IgD-negative memory B cell (primary cell): Measurements from ENCODE around the gene NAALADL2. TPM values are rescaled to one million over a fixed set of nuclear protein-coding genes. Genes with fewer than 3 reads are reported as not detected.

ENCODE experiments used
- H3K27ac Mint-ChIP-seq, 3 donors: one replicate each; pipeline ENCODE4 v1.8.0; 2020 to 2022; ENCODE audit warnings: mild to moderate bottlenecking in 3 of 3, mixed read lengths in 3 of 3, moderate library complexity in 1 of 3
- H3K27me3 Mint-ChIP-seq: one replicate; pipeline ENCODE4 v1.8.0; 2021; ENCODE audit warnings: mixed read lengths
- H3K36me3 Mint-ChIP-seq: one replicate; pipeline ENCODE4 v1.8.0; 2020; ENCODE audit warnings: mild to moderate bottlenecking, mixed read lengths
- H3K4me1 Mint-ChIP-seq, 3 donors: one replicate each; pipeline ENCODE4 v1.8.0; 2020 to 2022; ENCODE audit warnings: mixed read lengths in 3 of 3, mild to moderate bottlenecking in 1 of 3
- H3K4me3 Mint-ChIP-seq, 4 donors: one replicate each; pipeline ENCODE4 v1.8.0; 2020 to 2022; ENCODE audit warnings: mild to moderate bottlenecking in 4 of 4, mixed read lengths in 4 of 4, moderate library complexity in 3 of 4
- H3K9me3 Mint-ChIP-seq, 3 donors: one replicate each; pipeline ENCODE4 v1.8.0; 2020 to 2021; ENCODE audit warnings: mixed read lengths in 3 of 3, mild to moderate bottlenecking in 1 of 3
- polyA plus RNA-seq: library from polyadenylated mRNA; unstranded; fragments of 300-500 nt; fragmentation: Illumina TruSeq; gene quantifications from one replicate; pipeline ENCODE4 v1.2.3, GENCODE V29; 2021

The NAALADL2 gene
- polyA plus RNA-seq, 1 donor from 2014 or later: not detected

DNA sequence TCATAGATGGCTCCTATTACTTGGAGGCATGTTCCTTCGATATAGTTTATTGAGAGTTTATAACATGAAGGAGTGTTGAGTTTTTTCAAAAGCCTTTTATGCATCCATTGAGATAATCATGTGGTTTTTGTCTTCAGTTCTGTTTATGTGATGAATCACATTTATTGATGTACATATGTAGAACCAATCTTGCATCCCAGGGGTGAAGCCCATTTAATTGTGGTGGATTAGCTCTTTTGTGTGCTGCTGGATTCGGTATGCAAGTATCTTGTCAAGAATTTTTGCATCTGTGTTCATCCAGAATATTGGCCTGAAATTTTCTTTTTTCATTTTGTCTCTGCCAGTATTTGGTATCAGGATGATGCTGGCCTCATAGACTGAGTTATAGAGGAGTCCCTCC lies 81.0 kb downstream of the NAALADL2 start:
- Mint-ChIP-seq H3K36me3 (no peaks in the 10 kb centered on the region), H3K4me3 (no peak overlapping the region), H3K27ac (no peak overlapping the region), H3K9me3 (peaks cover 2 to 13% (median 5%) of the 10 kb centered on the region in 3 donors), H3K27me3 (no peaks in the 10 kb centered on the region), H3K4me1 (no peaks in the 10 kb centered on the region)

- no peaks in the 10 kb centered on the region for H3K27me3 Mint-ChIP-seq
- peaks cover 1 to 13% (median 3%) of the 10 kb centered on the region in 3 donors for H3K9me3 Mint-ChIP-seq
- H3K4me1 Mint-ChIP-seq: no peaks in the 10 kb centered on the region
- no peak overlapping the region for H3K27ac Mint-ChIP-seq
- no peak overlapping the region for H3K4me3 Mint-ChIP-seq
- no peaks in the 10 kb centered on the region for H3K36me3 Mint-ChIP-seq
Observed at GRCh38 chr3:174945276-174945675, 86.1 kb downstream of the NAALADL2 start.

- Mint-ChIP-seq H3K4me3 (no peak overlapping the region), H3K36me3 (no peaks in the 10 kb centered on the region), H3K27ac (no peak overlapping the region), H3K27me3 (no peaks in the 10 kb centered on the region), H3K4me1 (no peaks in the 10 kb centered on the region), H3K9me3 (peaks cover 0 to 8% (median 1%) of the 10 kb centered on the region in 3 donors)
Observed at GRCh38 chr3:174945951-174946350, 86.8 kb downstream of the NAALADL2 start.

- no peak overlapping the region for H3K4me3 Mint-ChIP-seq
Observed at GRCh38 chr3:174949523-174949922, 90.4 kb downstream of the NAALADL2 start.

GRCh38 chr3:174951034-174951433 lies 91.9 kb downstream of the NAALADL2 start:
- Mint-ChIP-seq H3K27me3 (no peaks in the 10 kb centered on the region), H3K36me3 (no peaks in the 10 kb centered on the region), H3K4me3 (no peak overlapping the region), H3K27ac (no peak overlapping the region), H3K4me1 (no peaks in the 10 kb centered on the region), H3K9me3 (peaks cover 0 to 7% (median 1%) of the 10 kb centered on the region in 3 donors)

More at GRCh38 chr3:174949523-174949922, 90.4 kb downstream of the NAALADL2 start:
- H3K27ac Mint-ChIP-seq: no peak overlapping the region
- no peaks in the 10 kb centered on the region for H3K27me3 Mint-ChIP-seq
- peaks cover 0 to 7% (median 1%) of the 10 kb centered on the region in 3 donors for H3K9me3 Mint-ChIP-seq
- no peaks in the 10 kb centered on the region for H3K36me3 Mint-ChIP-seq
- no peaks in the 10 kb centered on the region for H3K4me1 Mint-ChIP-seq

GRCh38 chr3:174951498-174952005 lies 92.4 kb downstream of the NAALADL2 start:
- peaks cover 0 to 7% (median 1%) of the 10 kb centered on the region in 3 donors for H3K9me3 Mint-ChIP-seq
- H3K4me3 Mint-ChIP-seq: no peak overlapping the region
- no peaks in the 10 kb centered on the region for H3K27me3 Mint-ChIP-seq
- H3K27ac Mint-ChIP-seq: no peak overlapping the region
- H3K36me3 Mint-ChIP-seq: no peaks in the 10 kb centered on the region
- no peaks in the 10 kb centered on the region for H3K4me1 Mint-ChIP-seq

- H3K9me3 Mint-ChIP-seq: peaks cover 0 to 7% (median 1%) of the 10 kb centered on the region in 3 donors
- H3K27me3 Mint-ChIP-seq: no peaks in the 10 kb centered on the region
- H3K36me3 Mint-ChIP-seq: no peaks in the 10 kb centered on the region
- no peak overlapping the region for H3K4me3 Mint-ChIP-seq
- no peaks in the 10 kb centered on the region for H3K4me1 Mint-ChIP-seq
- H3K27ac Mint-ChIP-seq: no peak overlapping the region
Observed at GRCh38 chr3:174953068-174953467, 93.9 kb downstream of the NAALADL2 start.

DNA sequence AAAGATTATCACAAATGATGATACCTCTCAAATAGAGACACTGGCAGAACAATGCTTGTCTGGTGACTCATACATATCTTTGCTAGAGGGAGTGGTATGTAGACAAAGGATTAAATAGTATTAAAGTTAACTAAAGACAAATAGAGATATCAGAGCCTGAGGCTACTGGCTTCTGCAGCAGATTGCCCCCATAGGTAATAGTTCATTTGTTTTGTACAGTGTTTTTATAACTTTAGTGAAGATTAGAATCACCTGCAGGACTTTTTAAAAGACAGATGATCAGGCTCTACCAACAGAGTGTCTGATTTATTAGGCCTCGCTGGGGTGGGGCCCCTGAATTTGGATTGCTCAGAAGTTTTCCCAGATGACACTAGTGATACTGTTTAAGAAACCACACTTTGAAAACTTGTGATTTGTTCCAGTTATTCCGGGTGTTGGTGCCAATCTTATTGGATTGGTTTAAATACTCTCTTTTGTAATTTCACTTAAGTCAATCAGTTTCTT lies 96.4 kb downstream of the NAALADL2 start:
- no peak overlapping the region for H3K4me3 Mint-ChIP-seq
- H3K4me1 Mint-ChIP-seq: no peaks in the 10 kb centered on the region
- H3K27me3 Mint-ChIP-seq: no peaks in the 10 kb centered on the region
- H3K9me3 Mint-ChIP-seq: peaks cover 0 to 3% (median 0%) of the 10 kb centered on the region in 3 donors
- no peaks in the 10 kb centered on the region for H3K36me3 Mint-ChIP-seq
- no peak overlapping the region for H3K27ac Mint-ChIP-seq

GRCh38 chr3:174957081-174957480 lies 97.9 kb downstream of the NAALADL2 start:
- Mint-ChIP-seq H3K27me3 (no peaks in the 10 kb centered on the region), H3K4me3 (no peak overlapping the region), H3K4me1 (no peaks in the 10 kb centered on the region), H3K9me3 (peaks cover 0 to 3% (median 0%) of the 10 kb centered on the region in 3 donors), H3K36me3 (no peaks in the 10 kb centered on the region), H3K27ac (no peak overlapping the region)

DNA sequence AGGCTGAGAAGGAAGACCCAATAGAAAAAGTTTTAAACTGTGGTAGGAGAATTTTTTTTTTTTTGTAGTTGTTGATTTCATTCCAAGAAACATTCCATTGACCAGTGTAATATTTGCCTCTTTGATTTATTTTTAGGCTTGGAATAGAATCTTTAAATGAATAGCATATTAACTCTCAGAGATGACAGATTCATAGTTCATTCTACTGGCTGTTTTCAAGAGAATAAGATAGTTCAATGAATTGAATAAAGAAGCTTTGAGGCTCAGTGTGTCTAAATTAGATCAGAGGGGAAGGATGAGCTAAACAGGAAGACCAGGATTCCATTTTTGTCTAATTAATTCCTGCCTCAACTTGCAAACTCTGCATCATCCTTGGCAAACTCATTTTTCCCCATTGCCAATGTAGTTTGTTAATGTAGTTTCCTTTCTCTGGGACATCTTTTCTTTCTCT lies 98.4 kb downstream of the NAALADL2 start:
- Mint-ChIP-seq H3K36me3 (no peaks in the 10 kb centered on the region), H3K27ac (no peak overlapping the region), H3K27me3 (no peaks in the 10 kb centered on the region), H3K4me3 (no peak overlapping the region), H3K9me3 (no peaks in the 10 kb centered on the region), H3K4me1 (no peaks in the 10 kb centered on the region)

GRCh38 chr3:174958671-174959328 lies 99.7 kb downstream of the NAALADL2 start:
- no peaks in the 10 kb centered on the region for H3K9me3 Mint-ChIP-seq
- H3K27me3 Mint-ChIP-seq: no peaks in the 10 kb centered on the region

DNA sequence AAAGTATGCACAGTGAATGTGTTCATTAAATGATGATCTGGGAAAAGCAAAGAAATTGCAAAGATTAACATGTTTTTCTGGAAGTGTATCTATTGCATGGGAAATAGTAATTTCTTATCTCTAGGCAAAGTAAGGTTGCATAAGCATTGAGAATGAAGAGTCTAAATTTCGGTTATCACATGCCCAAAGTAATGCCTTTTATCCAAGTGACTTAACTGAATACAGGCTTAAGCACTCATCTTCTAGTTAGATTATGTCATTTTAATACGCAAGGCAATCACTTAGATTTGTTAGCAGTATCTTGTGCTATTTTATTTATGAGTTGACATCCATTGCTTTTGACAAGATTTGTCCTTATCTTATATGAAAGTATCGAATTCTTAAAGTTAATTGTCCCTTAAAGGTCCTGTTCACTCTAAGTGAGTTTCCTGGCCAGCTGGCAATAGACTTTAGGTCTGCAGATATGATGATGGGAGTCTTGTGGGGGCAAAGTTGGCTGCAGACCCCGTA lies 100.5 kb downstream of the NAALADL2 start:
- H3K9me3 Mint-ChIP-seq: no peaks in the 10 kb centered on the region
- H3K27ac Mint-ChIP-seq: no peak overlapping the region
- H3K4me3 Mint-ChIP-seq: no peak overlapping the region
- no peaks in the 10 kb centered on the region for H3K27me3 Mint-ChIP-seq
- H3K36me3 Mint-ChIP-seq: no peaks in the 10 kb centered on the region
- H3K4me1 Mint-ChIP-seq: no peaks in the 10 kb centered on the region

More at GRCh38 chr3:174958671-174959328, 99.7 kb downstream of the NAALADL2 start:
- Mint-ChIP-seq H3K36me3 (no peaks in the 10 kb centered on the region), H3K4me1 (no peaks in the 10 kb centered on the region), H3K4me3 (no peak overlapping the region), H3K27ac (no peak overlapping the region)

GRCh38 chr3:174960898-174961297 lies 101.8 kb downstream of the NAALADL2 start:
- Mint-ChIP-seq H3K9me3 (no peaks in the 10 kb centered on the region), H3K27ac (no peak overlapping the region), H3K36me3 (no peaks in the 10 kb centered on the region), H3K4me1 (no peaks in the 10 kb centered on the region), H3K27me3 (no peaks in the 10 kb centered on the region), H3K4me3 (no peak overlapping the region)

DNA sequence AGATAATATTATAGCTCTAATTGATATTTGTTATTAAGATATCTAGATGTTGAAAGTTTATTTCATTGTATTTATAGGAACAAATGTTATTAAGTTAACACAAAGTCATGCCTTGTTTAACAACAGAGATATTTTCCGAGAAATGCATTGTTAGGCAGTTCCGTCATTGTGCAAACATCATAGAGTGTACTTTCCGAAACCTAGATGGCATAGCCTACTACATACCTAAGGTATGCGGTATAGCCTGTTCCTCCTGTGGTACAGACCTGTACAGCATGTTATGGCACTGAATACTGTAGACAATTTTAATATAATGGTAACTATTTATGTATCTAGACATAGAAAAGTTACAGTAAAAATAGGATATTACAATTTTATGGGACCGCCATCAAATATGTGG lies 114.3 kb downstream of the NAALADL2 start:
- no peaks in the 10 kb centered on the region for H3K4me1 Mint-ChIP-seq
- no peak overlapping the region for H3K27ac Mint-ChIP-seq
- H3K9me3 Mint-ChIP-seq: peaks cover 0 to 6% (median 2%) of the 10 kb centered on the region in 3 donors
- no peak overlapping the region for H3K4me3 Mint-ChIP-seq
- H3K36me3 Mint-ChIP-seq: no peaks in the 10 kb centered on the region
- H3K27me3 Mint-ChIP-seq: no peaks in the 10 kb centered on the region

DNA sequence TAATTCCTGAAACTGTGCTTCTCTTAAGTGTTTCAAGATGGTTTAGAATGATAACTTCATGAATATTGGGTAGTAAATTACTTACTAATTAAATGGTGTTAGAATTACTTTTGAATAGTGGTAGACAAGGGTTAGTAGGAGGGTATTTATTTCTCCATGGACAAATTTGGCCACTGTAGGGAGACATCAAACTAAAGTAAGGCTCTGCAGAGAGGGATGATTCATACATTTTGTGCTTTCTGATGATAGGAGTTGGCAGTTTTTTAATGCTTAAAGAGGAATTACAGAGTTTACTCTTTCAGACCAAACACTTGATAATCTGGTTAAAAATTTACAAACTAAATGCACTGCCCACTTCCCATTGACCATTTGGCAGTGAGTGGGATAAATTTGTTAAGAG lies 127.6 kb downstream of the NAALADL2 start:
- no peak overlapping the region for H3K27ac Mint-ChIP-seq

GRCh38 chr3:175001091-175001490 lies 142.0 kb downstream of the NAALADL2 start:
- H3K27me3 Mint-ChIP-seq: no peaks in the 10 kb centered on the region
- no peaks in the 10 kb centered on the region for H3K36me3 Mint-ChIP-seq
- no peaks in the 10 kb centered on the region for H3K4me1 Mint-ChIP-seq
- no peak overlapping the region for H3K4me3 Mint-ChIP-seq
- H3K9me3 Mint-ChIP-seq: peaks cover 2 to 7% (median 3%) of the 10 kb centered on the region in 3 donors
- H3K27ac Mint-ChIP-seq: no peak overlapping the region

More for the DNA sequence above, 127.6 kb downstream of the NAALADL2 start:
- H3K4me3 Mint-ChIP-seq: no peak overlapping the region
- no peaks in the 10 kb centered on the region for H3K4me1 Mint-ChIP-seq
- H3K9me3 Mint-ChIP-seq: peaks cover 0 to 3% (median 0%) of the 10 kb centered on the region in 3 donors
- H3K27me3 Mint-ChIP-seq: no peaks in the 10 kb centered on the region
- H3K36me3 Mint-ChIP-seq: no peaks in the 10 kb centered on the region
